Measurements from ENCODE around the gene MLIP.

MLIP gene

GRCh38 chr6:54286141-54286540 is 174.9 kb downstream of the MLIP start:
- DNase-seq, result no peak

GRCh38 chr6:54288474-54288873 is 177.2 kb downstream of the MLIP start:
- no peak for DNase-seq

- DNase-seq, result no peak
Observed at GRCh38 chr6:54289426-54289825, 178.2 kb downstream of the MLIP start.

- no peak for DNase-seq
Observed at GRCh38 chr6:54291146-54291545, 179.9 kb downstream of the MLIP start.

- DNase-seq, result no peak
Observed at GRCh38 chr6:54291738-54292137, 180.5 kb downstream of the MLIP start.

GRCh38 chr6:54294965-54295532 is 183.8 kb downstream of the MLIP start:
- no peak for DNase-seq

- DNase-seq, result no peak
Observed at GRCh38 chr6:54299542-54300269, 188.5 kb downstream of the MLIP start.

- DNase-seq, result no peak
Observed at GRCh38 chr6:54301770-54302169, 190.5 kb downstream of the MLIP start.

- DNase-seq, result no peak
Observed at GRCh38 chr6:54307439-54307910, 196.2 kb downstream of the MLIP start.

GRCh38 chr6:54308289-54308985 is 197.2 kb downstream of the MLIP start, which contains the start of gene TINAG:
Gene TINAG, plus strand, starts transcription at chr6:54308441. Its CDS starts 110 bp downstream, at chr6:54308551.
- DNase-seq, result no peak

GRCh38 chr6:54308986-54309315 is 197.7 kb downstream of the MLIP start:
- no peak for DNase-seq

- no peak for DNase-seq
Observed at GRCh38 chr6:54310377-54311152, 199.3 kb downstream of the MLIP start.

GRCh38 chr6:54315656-54316055 is 204.4 kb downstream of the MLIP start:
- DNase-seq, result no peak

All from GOT3 (cell line).